OCI-LY1 (cell line): Measurements from ENCODE around the gene ZDBF2.

Source experiments
- H2AFZ ChIP-seq: fragments of 200-600 bp; sonication (generic), shearing (Covaris generic); 2 replicates; pipeline ENCODE4 v1.6.0; 2014; ENCODE audit warnings: antibody characterized with exemption, mild to moderate bottlenecking, low read length
- H3F3A ChIP-seq: fragments of 200-600 bp; sonication (generic), shearing (Covaris generic); 2 replicates; pipeline ENCODE4 v1.6.0; 2014; ENCODE audit warnings: mild to moderate bottlenecking, antibody characterized with exemption, low read length, moderate library complexity; ENCODE audit not compliant: insufficient read depth
- H3K27ac ChIP-seq: fragments of 200-600 bp; sonication (generic); 2 replicates; pipeline ENCODE4 v1.5.1; 2014; ENCODE audit warnings: low read length, mixed run types, mild to moderate bottlenecking, low read depth; ENCODE audit not compliant: poor library complexity, severe bottlenecking
- H3K27me3 ChIP-seq: fragments of 200-600 bp; sonication (generic); 2 replicates; pipeline ENCODE4 v1.6.0; 2014; ENCODE audit warnings: antibody characterized with exemption, mild to moderate bottlenecking, low read length, moderate library complexity; ENCODE audit not compliant: insufficient read depth
- H3K36me3 ChIP-seq: fragments of 200-600 bp; sonication (generic); 2 replicates; pipeline ENCODE4 v1.6.1; 2014; ENCODE audit warnings: mild to moderate bottlenecking, antibody characterized with exemption, low read length, moderate library complexity, mixed read lengths; ENCODE audit not compliant: insufficient read depth
- H3K4me1 ChIP-seq: fragments of 200-600 bp; sonication (generic); 2 replicates; pipeline ENCODE4 v1.5.1; 2014; ENCODE audit warnings: mild to moderate bottlenecking, low read length, moderate library complexity; ENCODE audit not compliant: insufficient read depth, severe bottlenecking
- H3K4me2 ChIP-seq: fragments of 200-600 bp; sonication (generic), shearing (Covaris generic); 2 replicates; pipeline ENCODE4 v1.6.1; 2014; ENCODE audit warnings: low read length
- H3K4me3 ChIP-seq: fragments of 200-600 bp; sonication (generic); 2 replicates; pipeline ENCODE4 v1.5.1; 2014; ENCODE audit warnings: low read length, low read depth, mild to moderate bottlenecking, mixed read lengths; ENCODE audit not compliant: poor library complexity, severe bottlenecking
- H3K79me2 ChIP-seq: fragments of 200-600 bp; shearing (Covaris generic); 2 replicates; pipeline ENCODE4 v1.6.1; 2016; ENCODE audit warnings: mixed run types, low read length, mixed read lengths; ENCODE audit not compliant: insufficient read depth
- H3K9ac ChIP-seq: fragments of 200-600 bp; sonication (generic), shearing (Covaris generic); 2 replicates; pipeline ENCODE4 v1.6.1; 2014; ENCODE audit warnings: mild to moderate bottlenecking, low read length, mixed read lengths
- H3K9me2 ChIP-seq: fragments of 200-600 bp; sonication (generic), shearing (Covaris generic); 2 replicates; pipeline ENCODE4 v1.6.1; 2014; ENCODE audit warnings: low read depth, mild to moderate bottlenecking, low read length, mixed read lengths
- H3K9me3 ChIP-seq: fragments of 200-600 bp; shearing (Covaris generic); 2 replicates; pipeline ENCODE4 v1.6.1; 2014; ENCODE audit warnings: low read length, mixed read lengths
- H4K20me1 ChIP-seq: fragments of 200-600 bp; sonication (generic), shearing (Covaris generic); 2 replicates; pipeline ENCODE4 v1.6.0; 2016; ENCODE audit warnings: mild to moderate bottlenecking, low read length; ENCODE audit not compliant: insufficient read depth
- EZH2 ChIP-seq: fragments of 200-600 bp; sonication (generic), shearing (Covaris generic); IDR thresholded peaks from 2 replicates; pipeline ENCODE4 v1.8.0; 2017; ENCODE audit warnings: borderline replicate concordance, mixed run types, mild to moderate bottlenecking, antibody characterized with exemption, low read length, moderate library complexity, mixed read lengths
- TF ChIP-seq, protein P1 (sequence below): fragments of 200-600 bp; sonication (generic), shearing (Covaris generic); IDR thresholded peaks from 2 replicates; pipeline ENCODE4 v1.5.1; 2017; ENCODE audit warnings: mild to moderate bottlenecking, antibody characterized with exemption, low read length, moderate library complexity, mixed read lengths

Gene ZDBF2

DNA sequence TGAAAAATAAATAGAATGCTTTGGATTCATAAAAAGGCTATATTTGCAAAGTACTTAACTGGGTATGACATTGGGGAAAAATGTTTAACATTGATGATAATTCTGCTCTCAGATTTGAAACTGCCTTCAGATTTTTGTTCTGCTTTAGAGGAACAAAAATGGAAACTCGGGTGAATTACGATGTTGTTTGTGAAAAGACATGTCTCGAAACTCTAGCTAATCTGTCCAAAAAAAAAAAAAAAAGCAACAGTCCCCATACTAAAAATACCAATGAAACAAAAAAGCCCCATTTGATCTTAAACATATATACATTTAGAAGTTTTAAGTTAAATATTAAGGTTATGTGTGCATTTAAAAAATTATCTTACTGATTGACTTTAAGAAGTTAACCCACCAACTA lies 3.0 kb downstream of the ZDBF2 start:
- Histone ChIP-seq H2AFZ (no peak overlapping the region), H3K27me3 (no peaks in the 10 kb centered on the region), H4K20me1 (no peaks in the 10 kb centered on the region), H3K9ac (no peak overlapping the region), H3K9me2 (no peaks in the 10 kb centered on the region), H3K4me3 (no peak overlapping the region), H3K27ac (no peak overlapping the region), H3K4me1 (peaks cover 28% of the 10 kb centered on the region), H3K36me3 (no peaks in the 10 kb centered on the region), H3K9me3 (no peaks in the 10 kb centered on the region), H3K4me2 (no peak overlapping the region), H3F3A (no peaks in the 10 kb centered on the region), H3K79me2 (peaks cover 5% of the 10 kb centered on the region; the same call in 1 of the 2 replicates)
- TF ChIP-seq, protein P1, sequence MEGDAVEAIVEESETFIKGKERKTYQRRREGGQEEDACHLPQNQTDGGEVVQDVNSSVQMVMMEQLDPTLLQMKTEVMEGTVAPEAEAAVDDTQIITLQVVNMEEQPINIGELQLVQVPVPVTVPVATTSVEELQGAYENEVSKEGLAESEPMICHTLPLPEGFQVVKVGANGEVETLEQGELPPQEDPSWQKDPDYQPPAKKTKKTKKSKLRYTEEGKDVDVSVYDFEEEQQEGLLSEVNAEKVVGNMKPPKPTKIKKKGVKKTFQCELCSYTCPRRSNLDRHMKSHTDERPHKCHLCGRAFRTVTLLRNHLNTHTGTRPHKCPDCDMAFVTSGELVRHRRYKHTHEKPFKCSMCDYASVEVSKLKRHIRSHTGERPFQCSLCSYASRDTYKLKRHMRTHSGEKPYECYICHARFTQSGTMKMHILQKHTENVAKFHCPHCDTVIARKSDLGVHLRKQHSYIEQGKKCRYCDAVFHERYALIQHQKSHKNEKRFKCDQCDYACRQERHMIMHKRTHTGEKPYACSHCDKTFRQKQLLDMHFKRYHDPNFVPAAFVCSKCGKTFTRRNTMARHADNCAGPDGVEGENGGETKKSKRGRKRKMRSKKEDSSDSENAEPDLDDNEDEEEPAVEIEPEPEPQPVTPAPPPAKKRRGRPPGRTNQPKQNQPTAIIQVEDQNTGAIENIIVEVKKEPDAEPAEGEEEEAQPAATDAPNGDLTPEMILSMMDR, result no peak
- no peak for TF ChIP-seq EZH2

DNA sequence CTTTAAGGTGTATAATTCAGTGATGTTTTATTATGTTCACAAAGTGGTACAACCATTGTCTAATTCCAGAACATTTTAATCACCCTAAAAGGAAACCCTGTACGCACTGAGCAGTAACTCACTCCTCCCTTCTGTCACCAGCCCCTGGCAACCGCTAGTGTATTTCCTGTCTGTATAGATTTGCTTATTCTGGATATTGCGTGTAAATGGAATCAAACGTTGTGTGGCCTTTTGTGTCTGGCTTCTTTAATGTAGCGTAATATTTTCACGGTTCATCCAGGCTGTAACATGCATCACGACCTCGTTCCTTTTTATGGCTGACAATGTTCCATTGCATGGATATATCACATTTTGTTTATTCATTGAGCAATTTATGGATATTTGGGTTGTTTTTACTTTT lies 8.3 kb downstream of the ZDBF2 start:
- H3K27ac ChIP-seq, result no peak overlapping the region

DNA sequence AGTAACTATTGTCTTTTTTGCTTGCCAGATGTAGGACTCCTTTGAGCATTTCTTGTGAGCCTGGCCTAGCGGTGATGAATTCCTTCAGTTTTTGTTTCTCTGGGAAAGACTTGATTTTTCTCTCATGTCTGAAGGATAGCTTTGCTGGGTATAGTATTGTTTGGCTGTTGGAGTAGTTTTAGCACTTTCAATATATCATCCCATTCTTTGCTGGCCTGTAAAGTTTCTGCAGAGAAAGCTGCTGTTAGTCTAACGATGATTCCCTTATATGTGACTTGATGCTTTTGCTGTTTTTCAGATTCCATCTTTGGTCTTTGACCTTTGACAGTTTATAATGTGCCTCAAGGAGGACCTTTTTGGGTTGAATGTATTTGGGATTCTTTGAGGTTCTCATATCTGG lies 12.7 kb downstream of the ZDBF2 start:
- Histone ChIP-seq H3K27ac (no peak overlapping the region), H3F3A (no peaks in the 10 kb centered on the region), H3K4me1 (no peaks in the 10 kb centered on the region), H3K79me2 (no peaks in the 10 kb centered on the region), H3K4me3 (no peak overlapping the region), H3K9ac (no peak overlapping the region), H4K20me1 (no peaks in the 10 kb centered on the region), H3K4me2 (no peak overlapping the region), H3K36me3 (no peaks in the 10 kb centered on the region; the same call in 1 of the 2 replicates), H3K9me3 (0 out of 2 replicates have a peak, but pooled peaks cover 3% of the 10 kb centered on the region), H3K27me3 (no peaks in the 10 kb centered on the region), H3K9me2 (no peaks in the 10 kb centered on the region), H2AFZ (no peak overlapping the region)
- TF ChIP-seq EZH2, result no peak

More for the DNA sequence above, 8.3 kb downstream of the ZDBF2 start:
- no peak overlapping the region for H3K4me2 ChIP-seq
- TF ChIP-seq, protein P1, result no peak
- TF ChIP-seq EZH2, result no peak
- no peaks in the 10 kb centered on the region for H4K20me1 ChIP-seq
- H2AFZ ChIP-seq, result no peak overlapping the region
- H3K4me1 ChIP-seq, result no peaks in the 10 kb centered on the region
- H3K27me3 ChIP-seq, result no peaks in the 10 kb centered on the region
- no peaks in the 10 kb centered on the region for H3F3A ChIP-seq
- no peaks in the 10 kb centered on the region; the same call in 1 of the 2 replicates for H3K36me3 ChIP-seq
- no peaks in the 10 kb centered on the region for H3K9me2 ChIP-seq
- H3K79me2 ChIP-seq, result no peaks in the 10 kb centered on the region
- no peak overlapping the region for H3K4me3 ChIP-seq
- 0 out of 2 replicates have a peak, but pooled peaks cover 3% of the 10 kb centered on the region for H3K9me3 ChIP-seq
- H3K9ac ChIP-seq, result no peak overlapping the region

DNA sequence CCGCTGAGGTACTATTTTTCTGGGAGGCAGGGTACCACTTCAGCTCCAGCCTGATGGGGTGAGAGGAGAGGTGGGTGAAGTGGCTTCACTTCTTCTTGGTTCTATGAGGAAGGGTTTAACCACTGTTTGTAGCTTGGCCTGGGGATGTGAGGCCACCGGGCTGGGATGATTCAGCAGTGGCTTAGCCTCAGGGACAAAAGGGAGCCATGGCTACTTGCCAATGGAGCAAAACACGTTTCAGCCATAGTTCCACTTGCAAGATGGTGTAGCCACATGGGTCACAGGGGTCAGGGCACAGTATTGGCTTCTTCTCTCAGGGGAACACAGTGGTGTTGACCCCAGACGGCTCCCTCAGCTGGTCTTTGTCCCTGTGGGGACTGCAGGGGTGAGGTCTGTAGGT lies 14.9 kb downstream of the ZDBF2 start:
- no peaks in the 10 kb centered on the region for H3K36me3 ChIP-seq
- no peaks in the 10 kb centered on the region for H3K4me1 ChIP-seq
- H3F3A ChIP-seq, result no peaks in the 10 kb centered on the region
- H3K9ac ChIP-seq, result no peak overlapping the region
- H3K9me2 ChIP-seq, result no peaks in the 10 kb centered on the region
- H3K27me3 ChIP-seq, result no peaks in the 10 kb centered on the region
- no peaks in the 10 kb centered on the region for H4K20me1 ChIP-seq
- TF ChIP-seq, protein P1, result no peak
- TF ChIP-seq EZH2, result no peak
- no peak overlapping the region for H3K27ac ChIP-seq
- 0 out of 2 replicates have a peak, but pooled peaks cover 3% of the 10 kb centered on the region for H3K9me3 ChIP-seq
- no peaks in the 10 kb centered on the region for H3K79me2 ChIP-seq
- H2AFZ ChIP-seq, result no peak overlapping the region
- no peak overlapping the region for H3K4me3 ChIP-seq
- H3K4me2 ChIP-seq, result no peak overlapping the region
